ENCODE data around the gene SOX12.

DNA sequence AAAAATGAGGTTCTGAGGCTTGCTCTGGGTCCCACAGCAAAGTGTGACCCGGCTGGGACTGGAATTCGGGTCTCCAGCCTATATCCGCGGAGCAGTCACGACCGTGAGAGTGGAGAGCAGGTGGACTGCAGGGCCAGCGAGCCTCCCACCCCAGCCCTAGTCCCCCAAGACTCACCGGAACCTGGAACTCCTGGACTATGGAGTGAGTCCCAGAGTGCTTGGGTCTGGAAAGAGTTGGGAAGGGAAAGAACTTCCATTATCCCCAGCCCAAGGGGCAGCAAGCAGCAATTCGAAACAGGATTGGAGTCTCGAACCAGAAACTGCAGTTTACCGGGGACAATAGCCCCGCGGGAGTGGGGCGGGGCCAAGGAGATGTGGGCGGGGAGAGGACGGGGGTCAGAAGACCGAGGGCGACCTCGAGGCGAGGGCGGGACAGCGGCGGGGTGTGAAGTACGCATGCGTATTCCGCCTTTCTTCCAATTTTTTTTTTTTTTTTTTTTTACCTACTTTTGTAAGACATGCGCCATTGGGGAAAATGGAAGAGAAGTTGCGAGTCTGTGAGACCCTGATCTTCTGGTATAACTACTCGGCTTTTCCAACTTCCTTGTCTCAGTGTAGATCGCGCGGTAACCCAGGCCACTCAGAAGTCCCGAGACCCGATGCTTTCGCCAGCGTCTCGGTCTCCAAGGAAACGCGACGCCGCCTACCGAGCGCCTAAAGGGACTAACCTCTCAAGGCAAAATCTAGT is 35.1 kb upstream of the SOX12 start, which contains the start of gene C20orf96:
- TF ChIP-seq, protein P1, sequence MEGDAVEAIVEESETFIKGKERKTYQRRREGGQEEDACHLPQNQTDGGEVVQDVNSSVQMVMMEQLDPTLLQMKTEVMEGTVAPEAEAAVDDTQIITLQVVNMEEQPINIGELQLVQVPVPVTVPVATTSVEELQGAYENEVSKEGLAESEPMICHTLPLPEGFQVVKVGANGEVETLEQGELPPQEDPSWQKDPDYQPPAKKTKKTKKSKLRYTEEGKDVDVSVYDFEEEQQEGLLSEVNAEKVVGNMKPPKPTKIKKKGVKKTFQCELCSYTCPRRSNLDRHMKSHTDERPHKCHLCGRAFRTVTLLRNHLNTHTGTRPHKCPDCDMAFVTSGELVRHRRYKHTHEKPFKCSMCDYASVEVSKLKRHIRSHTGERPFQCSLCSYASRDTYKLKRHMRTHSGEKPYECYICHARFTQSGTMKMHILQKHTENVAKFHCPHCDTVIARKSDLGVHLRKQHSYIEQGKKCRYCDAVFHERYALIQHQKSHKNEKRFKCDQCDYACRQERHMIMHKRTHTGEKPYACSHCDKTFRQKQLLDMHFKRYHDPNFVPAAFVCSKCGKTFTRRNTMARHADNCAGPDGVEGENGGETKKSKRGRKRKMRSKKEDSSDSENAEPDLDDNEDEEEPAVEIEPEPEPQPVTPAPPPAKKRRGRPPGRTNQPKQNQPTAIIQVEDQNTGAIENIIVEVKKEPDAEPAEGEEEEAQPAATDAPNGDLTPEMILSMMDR (IDR thresholded peaks at IDR 0.05; ENCODE audit: low read depth, low read length, missing input control): peak; percentile 21
- no peak for TF ChIP-seq EGR1 (IDR thresholded peaks at IDR 0.05; ENCODE audit: low read depth in 2 of 2)

Data from liver (tissue), 3 donors.